Measurements from ENCODE around the gene FAM83G. TPM values are rescaled to one million over a fixed set of nuclear protein-coding genes. Genes with fewer than 3 reads are reported as not detected.

The FAM83G gene
- total RNA-seq, 1 donor from 2014 or later, result 28.4 TPM

DNA sequence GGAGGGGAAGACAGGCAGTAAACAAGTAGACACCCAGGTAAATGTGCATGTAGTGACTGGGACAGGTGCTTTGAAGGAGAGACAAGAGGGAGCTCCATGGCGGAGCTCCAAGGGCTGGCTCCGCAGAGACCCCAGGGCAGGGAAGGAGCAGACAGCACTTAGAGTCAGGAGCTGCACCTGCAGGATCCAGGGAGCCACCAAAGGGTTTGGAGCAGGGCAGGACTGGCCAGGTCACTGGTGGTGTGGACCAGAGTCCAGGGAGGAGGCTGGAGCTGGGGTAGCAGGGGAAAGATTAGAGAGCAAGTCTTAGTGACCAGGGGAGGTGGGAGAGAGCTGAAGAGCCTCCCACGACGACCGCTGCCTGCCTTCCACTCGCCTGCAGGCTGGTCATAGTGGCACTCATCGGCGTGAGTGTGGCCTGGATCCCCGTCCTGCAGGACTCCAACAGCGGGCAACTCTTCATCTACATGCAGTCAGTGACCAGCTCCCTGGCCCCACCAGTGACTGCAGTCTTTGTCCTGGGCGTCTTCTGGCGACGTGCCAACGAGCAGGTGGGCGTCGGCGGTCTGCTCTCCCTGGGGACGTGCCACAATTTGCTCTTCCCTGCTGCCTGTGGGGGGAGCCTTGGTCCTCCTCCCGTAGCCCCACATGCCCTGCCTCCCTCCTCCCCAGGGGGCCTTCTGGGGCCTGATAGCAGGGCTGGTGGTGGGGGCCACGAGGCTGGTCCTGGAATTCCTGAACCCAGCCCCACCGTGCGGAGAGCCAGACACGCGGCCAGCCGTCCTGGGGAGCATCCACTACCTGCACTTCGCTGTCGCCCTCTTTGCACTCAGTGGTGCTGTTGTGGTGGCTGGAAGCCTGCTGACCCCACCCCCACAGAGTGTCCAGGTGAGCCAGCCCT lies 14.7 kb upstream of the FAM83G start:
- FAIRE-seq (no peak), DNase-seq (ENCODE audit: low read depth) (no peak)
- no peaks in the 10 kb centered on the region for H3K27me3 ChIP-seq (ENCODE audit: control insufficient read depth, insufficient read depth, low read length)

DNA sequence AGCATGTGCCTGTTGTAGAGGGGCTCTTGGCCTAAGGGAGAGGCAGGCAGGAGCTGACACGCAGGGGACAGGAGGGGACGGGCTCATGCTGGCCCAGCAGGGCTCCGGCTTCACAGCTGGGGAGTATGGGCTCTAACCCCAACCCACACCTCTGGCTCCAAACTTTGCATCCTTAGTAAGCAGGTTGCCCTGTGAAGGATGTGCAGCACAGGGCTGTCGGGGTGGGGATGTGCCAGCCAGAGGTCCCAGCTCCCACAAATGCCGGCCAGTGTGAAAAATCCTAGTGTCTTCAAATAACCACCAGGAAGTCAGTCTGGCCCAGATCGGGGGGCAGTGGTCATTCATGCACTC lies 14.0 kb upstream of the FAM83G start:
- no peak for FAIRE-seq
- Histone ChIP-seq H3K27me3 (ENCODE audit: control insufficient read depth, insufficient read depth, low read length) (no peaks in the 10 kb centered on the region), H3K36me3 (ENCODE audit: control insufficient read depth, insufficient read depth, low read length) (no peaks in the 10 kb centered on the region), H3K4me3 (ENCODE audit: low read depth, low read length) (no peak overlapping the region)
- no peak for DNase-seq (ENCODE audit: low read depth)
- TF ChIP-seq, protein P1, sequence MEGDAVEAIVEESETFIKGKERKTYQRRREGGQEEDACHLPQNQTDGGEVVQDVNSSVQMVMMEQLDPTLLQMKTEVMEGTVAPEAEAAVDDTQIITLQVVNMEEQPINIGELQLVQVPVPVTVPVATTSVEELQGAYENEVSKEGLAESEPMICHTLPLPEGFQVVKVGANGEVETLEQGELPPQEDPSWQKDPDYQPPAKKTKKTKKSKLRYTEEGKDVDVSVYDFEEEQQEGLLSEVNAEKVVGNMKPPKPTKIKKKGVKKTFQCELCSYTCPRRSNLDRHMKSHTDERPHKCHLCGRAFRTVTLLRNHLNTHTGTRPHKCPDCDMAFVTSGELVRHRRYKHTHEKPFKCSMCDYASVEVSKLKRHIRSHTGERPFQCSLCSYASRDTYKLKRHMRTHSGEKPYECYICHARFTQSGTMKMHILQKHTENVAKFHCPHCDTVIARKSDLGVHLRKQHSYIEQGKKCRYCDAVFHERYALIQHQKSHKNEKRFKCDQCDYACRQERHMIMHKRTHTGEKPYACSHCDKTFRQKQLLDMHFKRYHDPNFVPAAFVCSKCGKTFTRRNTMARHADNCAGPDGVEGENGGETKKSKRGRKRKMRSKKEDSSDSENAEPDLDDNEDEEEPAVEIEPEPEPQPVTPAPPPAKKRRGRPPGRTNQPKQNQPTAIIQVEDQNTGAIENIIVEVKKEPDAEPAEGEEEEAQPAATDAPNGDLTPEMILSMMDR (IDR thresholded peaks at IDR 0.05; ENCODE audit: insufficient read depth, low read length, severe bottlenecking), result no peak

More for the DNA sequence above, 14.7 kb upstream of the FAM83G start:
- Histone ChIP-seq H3K36me3 (ENCODE audit: control insufficient read depth, insufficient read depth, low read length) (no peaks in the 10 kb centered on the region), H3K4me3 (ENCODE audit: low read depth, low read length) (no peak overlapping the region)
- TF ChIP-seq, protein P1 (IDR thresholded peaks at IDR 0.05; ENCODE audit: insufficient read depth, low read length, severe bottlenecking), result no peak

DNA sequence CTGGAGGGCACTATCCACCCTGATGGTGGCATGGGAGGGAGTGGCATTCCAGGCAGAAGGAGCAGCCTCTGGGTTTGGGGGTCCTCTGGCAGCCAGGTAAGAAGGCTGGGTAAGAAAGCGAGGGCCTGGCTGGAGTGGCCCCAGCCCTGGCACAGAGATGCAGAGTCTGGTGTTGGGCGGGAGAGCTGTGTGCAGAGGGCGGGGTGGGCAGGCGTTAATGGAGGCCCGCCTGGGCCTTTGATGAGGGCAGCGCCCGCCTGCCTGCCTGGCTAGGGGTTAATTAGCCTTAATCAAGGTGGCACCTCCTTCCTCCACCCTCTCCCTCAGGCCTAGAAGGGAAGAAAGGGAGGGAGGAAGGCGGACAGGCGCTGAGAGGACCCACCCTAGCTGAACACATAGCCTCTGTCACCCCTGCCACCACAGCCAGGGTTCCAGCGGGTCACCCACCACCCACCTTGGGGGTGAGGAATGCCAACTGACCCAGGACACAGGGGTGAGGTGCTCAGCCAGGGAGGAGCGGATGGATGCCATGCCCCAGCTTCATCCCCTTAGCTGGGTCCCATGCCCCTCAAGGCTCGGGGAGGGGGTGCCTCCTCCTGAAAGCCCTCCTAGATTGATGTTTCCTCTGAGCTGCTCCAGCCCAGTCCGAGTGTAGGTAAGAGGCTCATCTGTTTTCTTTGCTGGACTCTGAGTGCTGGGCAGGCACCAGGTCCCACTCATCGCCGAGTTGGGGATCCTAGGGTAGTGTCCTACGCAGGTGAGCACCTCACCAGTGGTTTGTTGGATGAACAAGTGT lies 13.4 kb upstream of the FAM83G start:
- no peaks in the 10 kb centered on the region for H3K36me3 ChIP-seq (ENCODE audit: control insufficient read depth, insufficient read depth, low read length)
- TF ChIP-seq, protein P1 (IDR thresholded peaks at IDR 0.05; ENCODE audit: insufficient read depth, low read length, severe bottlenecking), result no peak
- no peak for DNase-seq (ENCODE audit: low read depth)
- no peak overlapping the region for H3K4me3 ChIP-seq (ENCODE audit: low read depth, low read length)
- H3K27me3 ChIP-seq (ENCODE audit: control insufficient read depth, insufficient read depth, low read length), result no peaks in the 10 kb centered on the region
- FAIRE-seq, result no peak

DNA sequence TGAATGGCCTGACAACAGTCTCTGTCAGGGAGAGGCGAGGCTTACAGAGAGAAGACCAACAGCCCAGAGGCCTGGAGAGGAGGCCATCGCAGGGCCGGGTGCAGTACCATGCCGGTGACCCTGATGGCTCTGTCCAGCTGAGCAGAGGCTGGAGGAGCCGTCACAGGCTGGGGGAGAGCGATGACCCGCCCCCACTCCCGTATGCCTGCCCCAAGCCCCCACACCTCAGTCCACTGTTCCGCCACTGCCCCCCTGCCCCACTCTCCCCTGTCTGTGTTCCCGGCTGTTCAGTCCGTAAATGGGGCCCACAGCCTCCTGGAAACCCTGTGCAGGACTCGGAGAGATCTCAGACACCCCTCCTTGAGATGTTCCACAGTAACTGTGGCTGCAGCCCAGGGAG lies 12.8 kb upstream of the FAM83G start:
- TF ChIP-seq, protein P1 (IDR thresholded peaks at IDR 0.05; ENCODE audit: insufficient read depth, low read length, severe bottlenecking), result no peak
- H3K36me3 ChIP-seq (ENCODE audit: control insufficient read depth, insufficient read depth, low read length), result no peaks in the 10 kb centered on the region
- FAIRE-seq (no peak), DNase-seq (ENCODE audit: low read depth) (no peak)
- no peaks in the 10 kb centered on the region for H3K27me3 ChIP-seq (ENCODE audit: control insufficient read depth, insufficient read depth, low read length)
- no peak overlapping the region for H3K4me3 ChIP-seq (ENCODE audit: low read depth, low read length)

DNA sequence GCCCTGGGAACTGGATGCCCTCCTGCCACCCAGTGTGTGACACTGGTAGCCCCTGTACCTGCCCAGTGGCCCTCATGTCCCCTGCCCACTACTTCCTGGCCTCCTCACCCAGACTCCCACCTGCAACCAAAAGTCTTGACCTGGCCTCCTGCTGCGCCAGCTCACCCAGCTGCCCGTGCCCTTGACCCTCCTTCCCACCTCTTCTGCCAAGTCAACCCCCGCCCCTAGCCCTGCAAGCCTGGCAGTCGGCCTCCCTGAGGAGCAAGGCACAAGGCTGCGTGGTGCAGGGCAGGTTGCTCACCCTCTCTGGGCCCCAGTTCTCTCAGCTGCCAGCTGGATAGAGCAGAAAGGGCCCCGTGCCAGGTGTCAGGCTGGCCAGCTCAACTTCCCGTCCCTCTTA lies 12.3 kb upstream of the FAM83G start:
- TF ChIP-seq, protein P1 (IDR thresholded peaks at IDR 0.05; ENCODE audit: insufficient read depth, low read length, severe bottlenecking), result no peak
- DNase-seq (ENCODE audit: low read depth), result no peak
- FAIRE-seq, result no peak
- H3K36me3 ChIP-seq (ENCODE audit: control insufficient read depth, insufficient read depth, low read length), result no peaks in the 10 kb centered on the region
- no peaks in the 10 kb centered on the region for H3K27me3 ChIP-seq (ENCODE audit: control insufficient read depth, insufficient read depth, low read length)
- H3K4me3 ChIP-seq (ENCODE audit: low read depth, low read length), result no peak overlapping the region

Data from bronchial epithelial cell (primary cell).